Measurements from ENCODE around the gene ZEB1.
"Not testable (repeated sequence)": the region's sequence is repeated elsewhere in the genome, so short reads cannot be mapped to it uniquely, and the experiment has no call there.

The ZEB1 gene

GRCh38 chr10:31515116-31515515 is 196.1 kb downstream of the ZEB1 start:
- DNase-seq: no peak

- no peak for DNase-seq
Measured at GRCh38 chr10:31515819-31516402, 196.9 kb downstream of the ZEB1 start.

GRCh38 chr10:31520986-31521831 is 202.2 kb downstream of the ZEB1 start:
- no peak for DNase-seq

- no peak for DNase-seq
Measured at GRCh38 chr10:31522820-31523219, 203.8 kb downstream of the ZEB1 start.

- no peak for DNase-seq
Measured at GRCh38 chr10:31524460-31524859, 205.4 kb downstream of the ZEB1 start.

- DNase-seq: no peak
Measured at GRCh38 chr10:31526178-31526577, 207.2 kb downstream of the ZEB1 start.

- DNase-seq: no peak
Measured at GRCh38 chr10:31526681-31527080, 207.7 kb downstream of the ZEB1 start.

- no peak for DNase-seq
Measured at GRCh38 chr10:31528831-31529230, 209.8 kb downstream of the ZEB1 start.

GRCh38 chr10:31536302-31536701 is 217.3 kb downstream of the ZEB1 start:
- DNase-seq: no peak

- no peak for DNase-seq
Measured at GRCh38 chr10:31549896-31550295, 230.9 kb downstream of the ZEB1 start.

- no peak for DNase-seq
Measured at GRCh38 chr10:31554556-31554955, 235.5 kb downstream of the ZEB1 start.

GRCh38 chr10:31557854-31558253 is 238.8 kb downstream of the ZEB1 start:
- no peak for DNase-seq

- not testable (repeated sequence) for DNase-seq
Measured at GRCh38 chr10:31568252-31568861, 249.3 kb downstream of the ZEB1 start.

GRCh38 chr10:31574577-31574976 is 255.6 kb downstream of the ZEB1 start:
- no peak for DNase-seq

GRCh38 chr10:31578181-31578852 is 259.3 kb downstream of the ZEB1 start:
- no peak for DNase-seq

GRCh38 chr10:31578951-31579350 is 259.9 kb downstream of the ZEB1 start:
- DNase-seq: no peak

Measured in T-helper 2 cell (primary cell).